Measurements from ENCODE around the gene LAIR2.
A peak's percentile ranks its signal among the peaks of the same experiment; 100 is the strongest.

Gene LAIR2

GRCh38 chr19:54460230-54461005, 42.2 kb upstream of the LAIR2 start:
- Histone ChIP-seq H3K9ac (ENCODE audit: low read length in 2 of 2) (no peak overlapping the region), H3K9me3 (ENCODE audit: control insufficient read depth in 2 of 2, low read length in 2 of 2) (no peaks in the 10 kb centered on the region), H3K4me1 (ENCODE audit: control insufficient read depth, insufficient read depth, low read length) (peaks cover 44% of the 10 kb centered on the region), H3K27ac (ENCODE audit: low read length) (no peak overlapping the region), H3K27me3 (ENCODE audit: control insufficient read depth in 1 of 2, insufficient read depth in 2 of 2, low read length in 2 of 2) (no peaks in the 10 kb centered on the region), H3K4me3 (ENCODE audit: low read length in 2 of 2) (no peak overlapping the region), H3K36me3 (ENCODE audit: control insufficient read depth in 2 of 2, insufficient read depth in 2 of 2, low read length in 2 of 2) (peaks cover 26 to 48% of the 10 kb centered on the region in 2 donors)

GRCh38 chr19:54461210-54461609, 41.4 kb upstream of the LAIR2 start:
- Histone ChIP-seq H3K4me3 (ENCODE audit: low read length in 2 of 2) (no peak overlapping the region), H3K27me3 (ENCODE audit: control insufficient read depth in 1 of 2, insufficient read depth in 2 of 2, low read length in 2 of 2) (no peaks in the 10 kb centered on the region), H3K36me3 (ENCODE audit: control insufficient read depth in 2 of 2, insufficient read depth in 2 of 2, low read length in 2 of 2) (peaks cover 23 to 44% of the 10 kb centered on the region in 2 donors), H3K9ac (ENCODE audit: low read length in 2 of 2) (no peak overlapping the region), H3K4me1 (ENCODE audit: control insufficient read depth, insufficient read depth, low read length) (peaks cover 44% of the 10 kb centered on the region), H3K27ac (ENCODE audit: low read length) (no peak overlapping the region), H3K9me3 (ENCODE audit: control insufficient read depth in 2 of 2, low read length in 2 of 2) (no peaks in the 10 kb centered on the region)

DNA sequence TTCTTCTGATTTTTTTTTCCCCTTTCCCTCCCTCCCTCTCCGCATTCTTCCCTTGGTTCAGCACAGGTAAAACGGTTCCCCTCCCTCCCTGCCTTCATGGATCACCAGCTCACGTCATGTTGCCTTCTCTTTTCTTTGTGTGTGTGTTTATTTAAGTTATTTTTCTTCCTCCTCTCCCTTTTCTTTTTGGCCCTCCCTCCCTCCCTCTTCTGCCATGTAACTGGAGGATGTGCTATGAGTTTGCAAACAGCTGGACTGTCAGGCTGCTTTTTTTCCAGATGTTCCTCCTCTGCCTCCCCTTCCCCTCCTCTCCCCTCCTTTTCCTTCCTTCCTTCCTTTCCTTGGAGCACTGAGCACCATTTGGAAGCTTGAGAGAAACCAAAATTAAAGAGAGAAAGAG, 41.0 kb upstream of the LAIR2 start:
- H3K4me1 ChIP-seq (ENCODE audit: control insufficient read depth, insufficient read depth, low read length) = peaks cover 44% of the 10 kb centered on the region
- H3K9ac ChIP-seq (ENCODE audit: low read length in 2 of 2) = no peak overlapping the region
- H3K9me3 ChIP-seq (ENCODE audit: control insufficient read depth in 2 of 2, low read length in 2 of 2) = no peaks in the 10 kb centered on the region
- H3K27me3 ChIP-seq (ENCODE audit: control insufficient read depth in 1 of 2, insufficient read depth in 2 of 2, low read length in 2 of 2) = no peaks in the 10 kb centered on the region
- peaks cover 23 to 40% of the 10 kb centered on the region in 2 donors for H3K36me3 ChIP-seq (ENCODE audit: control insufficient read depth in 2 of 2, insufficient read depth in 2 of 2, low read length in 2 of 2)
- H3K4me3 ChIP-seq (ENCODE audit: low read length in 2 of 2) = no peak overlapping the region
- H3K27ac ChIP-seq (ENCODE audit: low read length) = peak overlapping the region; percentile 78

DNA sequence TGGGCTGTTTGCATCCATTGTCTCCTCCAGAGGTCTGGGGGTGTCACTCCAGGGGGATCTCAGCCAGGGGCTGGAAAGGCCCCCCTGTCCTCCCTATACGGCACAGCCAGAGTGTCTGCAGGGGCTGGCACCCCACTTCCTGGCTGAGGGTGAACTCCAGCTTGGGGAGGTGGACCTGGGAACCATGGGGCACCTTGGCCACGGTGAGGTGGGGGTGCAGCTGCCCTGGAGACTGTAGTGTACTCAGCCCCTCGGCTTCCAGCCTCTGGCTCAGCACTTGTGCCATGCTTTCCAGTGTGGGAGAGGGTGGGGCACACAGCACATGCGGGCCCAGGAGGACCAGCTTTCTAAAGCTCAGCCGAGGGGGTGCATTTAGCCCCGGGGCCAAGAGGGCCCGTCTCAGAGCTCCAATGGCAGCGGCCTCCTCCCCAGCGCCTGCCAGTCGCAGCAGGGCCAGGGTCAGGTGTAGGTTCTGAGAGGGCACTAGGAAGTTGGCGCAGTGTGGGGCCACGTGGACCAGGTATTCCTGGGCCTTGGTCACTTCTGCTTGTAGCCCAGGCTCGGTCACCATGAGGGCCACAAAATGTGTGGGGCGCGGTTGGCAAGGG, 40.5 kb upstream of the LAIR2 start:
- Histone ChIP-seq H3K9me3 (ENCODE audit: control insufficient read depth in 2 of 2, low read length in 2 of 2) (no peaks in the 10 kb centered on the region), H3K4me3 (ENCODE audit: low read length in 2 of 2) (peak overlapping the region in 1 of 2 donors; percentile 75), H3K9ac (ENCODE audit: low read length in 2 of 2) (peak overlapping the region in 1 of 2 donors; percentile 76), H3K36me3 (ENCODE audit: control insufficient read depth in 2 of 2, insufficient read depth in 2 of 2, low read length in 2 of 2) (peaks cover 23 to 35% of the 10 kb centered on the region in 2 donors), H3K27ac (ENCODE audit: low read length) (peak overlapping the region; percentile 78), H3K4me1 (ENCODE audit: control insufficient read depth, insufficient read depth, low read length) (peaks cover 44% of the 10 kb centered on the region), H3K27me3 (ENCODE audit: control insufficient read depth in 1 of 2, insufficient read depth in 2 of 2, low read length in 2 of 2) (no peaks in the 10 kb centered on the region)

GRCh38 chr19:54462655-54463530, 39.7 kb upstream of the LAIR2 start:
- peak overlapping the region; percentile 75 for H3K4me3 ChIP-seq (ENCODE audit: low read length in 2 of 2)
- peaks cover 19 to 29% of the 10 kb centered on the region in 2 donors for H3K36me3 ChIP-seq (ENCODE audit: control insufficient read depth in 2 of 2, insufficient read depth in 2 of 2, low read length in 2 of 2)

DNA sequence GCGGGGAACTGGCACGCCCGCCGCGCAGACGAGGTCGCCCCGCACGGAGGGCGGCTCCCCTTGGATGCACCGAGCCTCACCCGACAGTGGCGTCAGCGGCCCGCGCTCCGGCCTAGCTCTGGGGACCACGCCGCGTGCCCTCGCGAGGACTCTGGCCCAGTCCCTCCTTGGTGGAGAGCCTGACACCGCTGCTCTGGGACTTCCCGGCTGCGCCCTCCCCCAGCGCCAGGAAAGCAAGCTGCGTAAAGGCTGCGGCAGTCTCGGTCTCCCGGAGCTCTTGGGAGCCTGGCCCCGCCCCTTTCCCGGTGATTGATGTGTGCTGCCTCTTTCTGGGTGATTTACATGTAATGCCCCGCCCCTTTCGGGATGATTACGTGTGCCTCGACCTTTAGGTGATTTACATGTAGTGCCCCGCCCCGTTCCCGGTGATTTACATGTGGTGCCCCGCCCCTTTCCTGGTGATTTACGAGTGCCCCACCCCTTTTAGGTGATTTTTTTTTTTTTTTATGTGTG, 39.0 kb upstream of the LAIR2 start, which contains the start of gene LENG9:
Gene LENG9, minus strand, starts transcription at position 248 of the 513 bp plus-strand sequence. CDS start 252 bp downstream, outside the sequence.
- Histone ChIP-seq H3K4me3 (ENCODE audit: low read length in 2 of 2) (peak within 1 kb of the TSS; percentile 75), H3K27me3 (ENCODE audit: control insufficient read depth in 1 of 2, insufficient read depth in 2 of 2, low read length in 2 of 2) (no peaks in the 10 kb centered on the region), H3K4me1 (ENCODE audit: control insufficient read depth, insufficient read depth, low read length) (peaks cover 44% of the 10 kb centered on the region), H3K36me3 (ENCODE audit: control insufficient read depth in 2 of 2, insufficient read depth in 2 of 2, low read length in 2 of 2) (peaks cover 12 to 22% of the 10 kb centered on the region in 2 donors), H3K9me3 (ENCODE audit: control insufficient read depth in 2 of 2, low read length in 2 of 2) (no peaks in the 10 kb centered on the region), H3K9ac (ENCODE audit: low read length in 2 of 2) (peak within 1 kb of the TSS; percentile 69 to 76), H3K27ac (ENCODE audit: low read length) (peak within 1 kb of the TSS; percentile 78)

More at GRCh38 chr19:54462655-54463530, 39.7 kb upstream of the LAIR2 start:
- H3K27ac ChIP-seq (ENCODE audit: low read length) = peak overlapping the region; percentile 78
- H3K4me1 ChIP-seq (ENCODE audit: control insufficient read depth, insufficient read depth, low read length) = peaks cover 44% of the 10 kb centered on the region
- H3K27me3 ChIP-seq (ENCODE audit: control insufficient read depth in 1 of 2, insufficient read depth in 2 of 2, low read length in 2 of 2) = no peaks in the 10 kb centered on the region
- H3K9me3 ChIP-seq (ENCODE audit: control insufficient read depth in 2 of 2, low read length in 2 of 2) = no peaks in the 10 kb centered on the region
- H3K9ac ChIP-seq (ENCODE audit: low read length in 2 of 2) = peak overlapping the region; percentile 69 to 76

- Histone ChIP-seq H3K27ac (ENCODE audit: low read length) (peak overlapping the region; percentile 78), H3K9ac (ENCODE audit: low read length in 2 of 2) (peak overlapping the region in 1 of 2 donors; percentile 26), H3K27me3 (ENCODE audit: control insufficient read depth in 1 of 2, insufficient read depth in 2 of 2, low read length in 2 of 2) (no peaks in the 10 kb centered on the region), H3K9me3 (ENCODE audit: control insufficient read depth in 2 of 2, low read length in 2 of 2) (no peaks in the 10 kb centered on the region), H3K4me1 (ENCODE audit: control insufficient read depth, insufficient read depth, low read length) (peaks cover 43% of the 10 kb centered on the region), H3K36me3 (ENCODE audit: control insufficient read depth in 2 of 2, insufficient read depth in 2 of 2, low read length in 2 of 2) (peaks cover 6 to 17% of the 10 kb centered on the region in 2 donors), H3K4me3 (ENCODE audit: low read length in 2 of 2) (peak overlapping the region; percentile 75)
These were observed 38.5 kb upstream of the LAIR2 start for GRCh38 chr19:54464044-54464629.

GRCh38 chr19:54464630-54465425, 37.8 kb upstream of the LAIR2 start:
- peaks cover 37% of the 10 kb centered on the region for H3K4me1 ChIP-seq (ENCODE audit: control insufficient read depth, insufficient read depth, low read length)
- peak overlapping the region; percentile 75 for H3K4me3 ChIP-seq (ENCODE audit: low read length in 2 of 2)
- H3K27ac ChIP-seq (ENCODE audit: low read length) = peak overlapping the region; percentile 78
- H3K9me3 ChIP-seq (ENCODE audit: control insufficient read depth in 2 of 2, low read length in 2 of 2) = no peaks in the 10 kb centered on the region
- H3K36me3 ChIP-seq (ENCODE audit: control insufficient read depth in 2 of 2, insufficient read depth in 2 of 2, low read length in 2 of 2) = peaks cover 0 to 12% of the 10 kb centered on the region in 2 donors
- H3K27me3 ChIP-seq (ENCODE audit: control insufficient read depth in 1 of 2, insufficient read depth in 2 of 2, low read length in 2 of 2) = peaks cover 3 to 4% of the 10 kb centered on the region in 2 donors
- H3K9ac ChIP-seq (ENCODE audit: low read length in 2 of 2) = peak overlapping the region in 1 of 2 donors; percentile 26

DNA sequence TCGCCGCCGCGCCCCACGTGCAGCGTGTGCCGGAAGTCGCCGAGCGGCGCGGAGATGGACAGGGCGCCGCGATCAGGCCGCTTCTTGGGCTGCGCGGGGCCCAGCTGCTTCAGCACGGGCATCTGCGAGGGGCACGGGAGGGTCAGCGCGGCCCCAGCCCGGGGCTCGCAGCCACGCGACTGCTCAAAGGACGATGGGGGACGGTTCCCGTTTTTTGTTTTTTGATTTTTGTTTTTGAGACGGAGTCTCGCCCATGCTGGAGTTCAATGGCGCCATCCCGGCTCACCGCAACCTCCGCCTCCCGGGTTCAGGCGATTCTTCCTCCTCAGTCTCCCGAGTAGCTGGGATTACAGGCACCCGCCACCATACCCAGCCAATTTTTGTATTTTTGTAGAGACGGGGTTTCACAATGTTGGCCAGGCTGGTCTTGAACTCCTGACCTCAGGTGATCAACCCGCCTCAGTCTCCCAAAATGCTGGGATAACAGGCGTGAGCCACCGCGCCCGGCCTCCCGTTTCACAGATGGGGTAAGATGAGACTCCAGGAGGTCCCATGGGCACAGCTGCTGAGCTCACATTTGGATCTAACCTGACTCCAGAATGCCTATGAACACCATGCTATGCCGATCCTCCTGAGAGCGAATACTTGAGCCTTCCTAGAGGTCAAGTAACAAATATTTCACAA, 37.1 kb upstream of the LAIR2 start:
- Histone ChIP-seq H3K4me3 (ENCODE audit: low read length in 2 of 2) (no peak overlapping the region), H3K4me1 (ENCODE audit: control insufficient read depth, insufficient read depth, low read length) (peaks cover 37% of the 10 kb centered on the region), H3K27ac (ENCODE audit: low read length) (no peak overlapping the region), H3K27me3 (ENCODE audit: control insufficient read depth in 1 of 2, insufficient read depth in 2 of 2, low read length in 2 of 2) (peaks cover 5 to 6% of the 10 kb centered on the region in 2 donors), H3K36me3 (ENCODE audit: control insufficient read depth in 2 of 2, insufficient read depth in 2 of 2, low read length in 2 of 2) (peaks cover 0 to 9% of the 10 kb centered on the region in 2 donors), H3K9ac (ENCODE audit: low read length in 2 of 2) (no peak overlapping the region), H3K9me3 (ENCODE audit: control insufficient read depth in 2 of 2, low read length in 2 of 2) (no peaks in the 10 kb centered on the region)
